Left lung (tissue), 10 donors: Measurements from ENCODE around the gene PAX6. TPM values are rescaled to one million over a fixed set of nuclear protein-coding genes. Genes with fewer than 3 reads are reported as not detected.
A peak's percentile ranks its signal among the peaks of the same experiment; 100 is the strongest.

ENCODE experiments used
- ATAC-seq: fragments of 200-7000 bp; cut with Tn5 transposase; one replicate; pipeline ENCODE4 v1.9.1; 2020; ENCODE audit warnings: moderate library complexity
- DNase-seq, 4 donors: peaks; one replicate each; pipeline ENCODE4 v3.0.0-alpha.2; 2013 to 2020
- H3K27ac ChIP-seq, 2 donors: fragments of 200-600 bp; sonication (generic) in 1 of 2; one replicate each; pipeline versions ENCODE4 v1.5.0 to v1.8.0; 2020 to 2021
- H3K27me3 ChIP-seq, 2 donors: fragments of 200-600 bp; sonication (generic) in 1 of 2; one replicate each; pipeline versions ENCODE4 v1.5.0 to v1.8.0; 2020 to 2021
- H3K36me3 ChIP-seq, 2 donors: fragments of 200-600 bp; sonication (generic) in 1 of 2; one replicate each; pipeline versions ENCODE4 v1.5.0 to v1.8.0; 2020 to 2021
- H3K4me1 ChIP-seq, 2 donors: fragments of 200-600 bp; one replicate each; pipeline ENCODE4 v1.8.0; 2021
- H3K4me3 ChIP-seq, 2 donors: fragments of 200-600 bp; sonication (generic) in 1 of 2; one replicate each; pipeline versions ENCODE4 v1.5.0 to v1.8.0; 2020 to 2021; ENCODE audit warnings: mild to moderate bottlenecking in 1 of 2
- H3K9me3 ChIP-seq, 2 donors: fragments of 200-600 bp; sonication (generic) in 1 of 2; one replicate each; pipeline versions ENCODE4 v1.5.0 to v1.8.0; 2020 to 2021
- CTCF ChIP-seq, 2 donors: fragments of 200-600 bp; sonication (generic) in 1 of 2; IDR thresholded peaks; one replicate each; pipeline versions ENCODE4 v1.5.0 to v1.8.0; 2021; ENCODE audit warnings: antibody characterized with exemption in 2 of 2
- intact Hi-C, 2 donors: fragments of 100-400 bp; cut with DNase I; formaldehyde crosslinking; loops; one replicate each; pipeline versions ENCODE4 v1.11.2 to v1.14.2; 2022
- polyA plus RNA-seq, 6 donors: library from polyadenylated mRNA; unstranded; fragments of 120-200 nt; gene quantifications; one replicate each; pipeline ENCODE4 v1.2.1, GENCODE V29; 2013; ENCODE audit not compliant: insufficient read length in 6 of 6
- total RNA-seq, 2 donors: library from RNA; stranded (reverse); fragmentation: NEBNext Ultra II Directional; extraction: Animal tissue kit (Norgen Biotek cat#: 25700); gene quantifications; one replicate each; pipeline ENCODE4 v1.2.1, GENCODE V29; 2021
- donor health status: DM: no; HTN: yes; CAD: no.
- donor health status: DM: no; HTN: no; CAD: no.

Gene PAX6
- total and polyA plus RNA-seq, 8 donors, result 0.07 to 0.18 (median 0.10) TPM; not detected in 4

DNA sequence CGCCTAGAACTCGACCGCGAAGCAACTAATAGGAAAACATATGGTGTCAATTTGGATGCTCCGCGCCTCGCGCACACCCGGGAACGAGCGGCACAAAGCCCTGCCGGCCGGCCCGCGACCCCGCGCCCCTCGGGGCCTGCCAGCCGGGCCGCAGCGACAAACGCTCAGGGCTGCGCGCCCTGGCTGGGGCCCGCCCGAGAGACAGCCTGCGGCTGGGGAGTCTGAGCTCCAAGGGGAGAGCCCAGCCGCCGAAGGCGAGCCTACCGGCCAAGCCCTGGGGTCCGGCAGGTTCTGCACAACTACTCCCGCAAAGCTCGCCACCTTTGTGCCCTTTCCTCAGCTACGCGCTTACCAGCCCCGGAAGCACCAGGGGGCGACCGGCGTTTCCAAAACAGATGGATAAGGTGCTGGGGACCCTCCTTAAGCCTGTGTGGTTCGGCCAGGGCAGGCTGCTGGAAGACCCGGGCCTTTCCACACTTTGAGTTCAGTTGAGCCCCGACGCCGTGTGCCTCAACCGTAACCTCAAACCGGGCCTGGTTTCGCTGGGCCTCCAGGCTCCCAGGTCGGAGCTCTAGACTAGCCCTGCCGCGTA is 6.0 kb downstream of the PAX6 start:
- peaks cover 100% of the 10 kb centered on the region in 2 donors for H3K27me3 ChIP-seq
- DNase-seq (peak in 1 of 4 donors; percentile 54), ATAC-seq (no peak)
- no peak overlapping the region for H3K4me3 ChIP-seq
- no peaks in the 10 kb centered on the region for H3K36me3 ChIP-seq
- peaks cover 0 to 28% of the 10 kb centered on the region in 2 donors for H3K4me1 ChIP-seq
- intact Hi-C loops, result no loop called here
- no peak overlapping the region for H3K27ac ChIP-seq
- TF ChIP-seq CTCF (IDR thresholded peaks at IDR 0.05), result no peak
- no peaks in the 10 kb centered on the region for H3K9me3 ChIP-seq

- Histone ChIP-seq H3K9me3 (no peaks in the 10 kb centered on the region), H3K36me3 (no peaks in the 10 kb centered on the region), H3K27me3 (peaks cover 100% of the 10 kb centered on the region in 2 donors), H3K4me1 (peaks cover 0 to 22% of the 10 kb centered on the region in 2 donors), H3K4me3 (no peak overlapping the region), H3K27ac (no peak overlapping the region)
- DNase-seq (peak in 1 of 4 donors; percentile 63), ATAC-seq (no peak)
- no peak for TF ChIP-seq CTCF (IDR thresholded peaks at IDR 0.05)
- intact Hi-C loops, result no loop called here
Measured at GRCh38 chr11:31804312-31805036, 6.6 kb downstream of the PAX6 start.

DNA sequence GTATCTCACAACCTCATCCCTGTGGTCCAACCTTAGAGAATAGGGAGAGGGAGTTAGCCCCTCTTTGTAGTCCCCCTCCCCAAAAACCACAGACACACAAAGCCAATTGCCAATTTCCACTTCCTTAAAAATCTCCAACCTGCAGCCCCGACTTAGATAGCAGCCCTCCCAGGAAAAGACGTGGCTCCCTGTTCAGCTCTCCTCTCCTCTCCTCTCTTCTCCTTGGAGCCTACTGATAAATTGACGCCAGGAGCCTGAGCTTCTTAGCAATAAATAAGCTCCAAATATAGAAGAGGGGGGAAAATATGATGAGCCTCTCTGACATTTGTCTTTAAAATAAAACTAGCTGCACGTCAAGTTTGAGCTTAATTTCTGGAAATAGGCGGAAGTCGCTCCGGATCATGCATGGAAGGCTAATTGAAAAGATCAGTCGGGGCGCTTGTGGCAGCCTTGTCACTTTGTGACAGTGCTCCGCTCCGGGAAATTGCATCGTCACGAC is 7.3 kb downstream of the PAX6 start:
- intact Hi-C loops, result no loop called here
- Histone ChIP-seq H3K4me1 (peaks cover 0 to 18% of the 10 kb centered on the region in 2 donors), H3K36me3 (no peaks in the 10 kb centered on the region), H3K27me3 (peaks cover 100% of the 10 kb centered on the region in 2 donors), H3K9me3 (no peaks in the 10 kb centered on the region), H3K27ac (no peak overlapping the region), H3K4me3 (no peak overlapping the region)
- no peak for TF ChIP-seq CTCF (IDR thresholded peaks at IDR 0.05)
- ATAC-seq (no peak), DNase-seq (no peak)

DNA sequence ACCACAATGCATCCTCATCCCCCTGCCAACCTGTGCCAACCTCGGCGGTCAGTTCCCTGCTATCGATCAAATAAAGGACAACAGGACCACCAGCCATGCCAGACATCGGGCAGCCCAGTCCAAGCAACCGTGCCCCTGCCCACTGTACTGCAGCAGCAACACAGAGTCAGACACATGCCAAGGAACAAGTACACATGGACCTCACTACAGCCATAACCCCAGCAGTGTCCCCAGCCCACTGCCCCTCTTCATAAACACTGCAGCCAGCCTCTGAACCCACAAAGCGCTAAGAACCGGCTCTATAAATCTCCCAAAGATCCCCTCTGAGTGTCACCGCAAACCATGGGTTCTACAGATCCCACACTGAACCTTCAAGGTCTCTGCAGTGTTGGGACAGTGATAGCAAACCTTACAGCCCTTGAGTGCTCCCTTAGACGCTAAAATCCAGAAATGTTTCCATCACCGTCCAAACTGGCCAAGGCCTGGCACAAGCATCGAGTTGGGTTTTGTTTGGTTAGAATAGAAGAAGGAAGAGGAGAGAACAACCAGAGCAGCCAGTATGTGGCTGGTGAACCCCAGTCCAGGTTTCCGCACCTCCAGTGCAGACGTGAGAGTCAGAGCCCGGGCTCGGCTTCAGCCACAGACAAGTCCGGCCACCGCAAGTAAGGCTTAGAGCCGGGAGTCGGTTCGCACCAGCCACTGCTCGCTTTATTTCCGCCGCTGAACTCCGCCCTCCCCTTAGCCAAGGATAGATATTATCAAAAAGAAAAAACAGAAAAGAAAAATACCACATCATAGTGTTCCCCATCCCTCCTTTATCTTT is 7.9 kb downstream of the PAX6 start:
- DNase-seq (no peak), ATAC-seq (no peak)
- Histone ChIP-seq H3K36me3 (no peaks in the 10 kb centered on the region), H3K27me3 (peaks cover 100% of the 10 kb centered on the region in 2 donors), H3K9me3 (no peaks in the 10 kb centered on the region), H3K4me1 (peaks cover 0 to 16% of the 10 kb centered on the region in 2 donors), H3K27ac (no peak overlapping the region), H3K4me3 (no peak overlapping the region)
- TF ChIP-seq CTCF (IDR thresholded peaks at IDR 0.05), result no peak
- intact Hi-C loops, result no loop called here

- peaks cover 100% of the 10 kb centered on the region in 2 donors for H3K27me3 ChIP-seq
- no peaks in the 10 kb centered on the region for H3K9me3 ChIP-seq
- H3K4me3 ChIP-seq, result no peak overlapping the region
- intact Hi-C loops, result no loop called here
- ATAC-seq (no peak), DNase-seq (peak in 1 of 4 donors; percentile 68)
- no peaks in the 10 kb centered on the region for H3K36me3 ChIP-seq
- no peak for TF ChIP-seq CTCF (IDR thresholded peaks at IDR 0.05)
- peaks cover 0 to 16% of the 10 kb centered on the region in 2 donors for H3K4me1 ChIP-seq
- no peak overlapping the region for H3K27ac ChIP-seq
Measured at GRCh38 chr11:31802609-31802989, 8.5 kb downstream of the PAX6 start.
